Fibroblast of pulmonary artery (primary cell): ENCODE measurements around the gene NF2.

Experiments used
- DNase-seq: peaks from one replicate; pipeline ENCODE4 v3.0.0-alpha.2; 2010; ENCODE audit warnings: low read depth
- H3K4me3 ChIP-seq: replicated peaks from 2 replicates; pipeline ENCODE4 v1.5.1; 2011; ENCODE audit warnings: low read depth, mild to moderate bottlenecking, control low read depth, low read length, moderate library complexity
- CTCF ChIP-seq: IDR thresholded peaks from 2 replicates; pipeline ENCODE4 v1.5.1; 2011; ENCODE audit warnings: mild to moderate bottlenecking, control low read depth, low read length, inconsistent platforms; ENCODE audit errors: missing control alignments

Gene NF2

GRCh38 chr22:29632672-29633071 is 29.2 kb downstream of the NF2 start:
- no peak overlapping the region for H3K4me3 ChIP-seq
- no peak for TF ChIP-seq CTCF
- no peak for DNase-seq

GRCh38 chr22:29633514-29634312 is 30.3 kb downstream of the NF2 start:
- TF ChIP-seq CTCF: no peak
- peak; percentile 41 for DNase-seq
- no peak overlapping the region for H3K4me3 ChIP-seq

GRCh38 chr22:29634847-29635246 is 31.4 kb downstream of the NF2 start:
- H3K4me3 ChIP-seq: no peak overlapping the region
- no peak for TF ChIP-seq CTCF

GRCh38 chr22:29635734-29636357 is 32.4 kb downstream of the NF2 start:
- peak; percentile 77 for DNase-seq
- no peak overlapping the region for H3K4me3 ChIP-seq
- peak; percentile 77 for TF ChIP-seq CTCF

More at GRCh38 chr22:29634847-29635246, 31.4 kb downstream of the NF2 start:
- no peak for DNase-seq

GRCh38 chr22:29636751-29637150 is 33.3 kb downstream of the NF2 start:
- no peak for TF ChIP-seq CTCF
- no peak for DNase-seq

GRCh38 chr22:29637181-29637580 is 33.7 kb downstream of the NF2 start:
- H3K4me3 ChIP-seq: no peak overlapping the region
- DNase-seq: no peak
- TF ChIP-seq CTCF: no peak

More at GRCh38 chr22:29636751-29637150, 33.3 kb downstream of the NF2 start:
- no peak overlapping the region for H3K4me3 ChIP-seq

GRCh38 chr22:29638678-29639077 is 35.2 kb downstream of the NF2 start:
- no peak for TF ChIP-seq CTCF
- no peak for DNase-seq
- no peak overlapping the region for H3K4me3 ChIP-seq
